GM12892 (cell line): ENCODE results near the gene CDO1.

ENCODE experiments used
- POLR2A ChIP-seq: IDR thresholded peaks from 2 replicates; pipeline ENCODE4 v1.6.1; 2011; ENCODE audit warnings: low read depth, low read length, control low read depth
- POLR2AphosphoS5 ChIP-seq: IDR thresholded peaks from 2 replicates; pipeline ENCODE4 v1.6.1; 2011; ENCODE audit warnings: low read depth, low read length, control low read depth
- TAF1 ChIP-seq: IDR thresholded peaks from 2 replicates; pipeline ENCODE4 v1.6.1; 2011; ENCODE audit warnings: low read depth, mild to moderate bottlenecking, control low read depth, low read length, borderline replicate concordance

- TF ChIP-seq POLR2AphosphoS5 (no peak), POLR2A (no peak), TAF1 (no peak)
Observed at GRCh38 chr5:115809946-115810345, 6.5 kb downstream of the CDO1 start.
